Measurements from ENCODE around the gene INTS6.
"Not testable (repeated sequence)": the region's sequence is repeated elsewhere in the genome, so short reads cannot be mapped to it uniquely, and the experiment has no call there.

INTS6 gene

DNA sequence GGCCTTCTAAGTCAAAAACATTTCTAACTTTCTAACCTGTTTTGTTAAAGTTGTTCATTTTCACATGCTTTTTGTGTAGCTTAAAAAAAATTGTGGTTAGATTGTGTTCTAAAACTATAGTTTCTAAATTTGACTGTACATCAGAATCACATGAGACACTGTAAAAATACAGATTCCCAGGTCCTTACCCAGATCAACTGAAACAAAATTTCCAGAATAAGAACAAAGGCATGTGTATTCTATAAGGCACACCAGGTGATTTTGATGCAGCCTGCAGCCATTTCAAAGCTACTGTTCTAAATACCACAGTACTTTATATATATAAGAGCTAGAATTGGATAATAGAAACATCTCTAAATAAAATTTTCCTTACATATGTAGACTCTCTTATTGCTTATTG lies 29.1 kb downstream of the INTS6 start:
- H3K9me3 ChIP-seq (replicated peaks in 1 of 11), result peaks cover 0 to 11% (median 0%) of the 10 kb centered on the region in 11 experiments; a peak in 8 of 22 replicates
- peaks cover 5 to 63% (median 18%) of the 10 kb centered on the region in 10 experiments; a peak in 16 of 20 replicates for H3K4me1 ChIP-seq
- peaks cover 66 to 100% (median 84%) of the 10 kb centered on the region in 11 experiments for H3K36me3 ChIP-seq
- H4K20me1 ChIP-seq, result peaks cover 23 to 99% (median 89%) of the 10 kb centered on the region in 11 experiments; a peak in 21 of 22 replicates
- H3K27ac ChIP-seq, result no peak overlapping the region
- H3K27me3 ChIP-seq, result no peaks in the 10 kb centered on the region
- no peak overlapping the region for H3K4me2 ChIP-seq
- H3K9ac ChIP-seq, result no peak overlapping the region
- H3K4me3 ChIP-seq, result no peak overlapping the region
- TF ChIP-seq Cebpa-rat (IDR thresholded peaks at IDR 0.05), result no peak

DNA sequence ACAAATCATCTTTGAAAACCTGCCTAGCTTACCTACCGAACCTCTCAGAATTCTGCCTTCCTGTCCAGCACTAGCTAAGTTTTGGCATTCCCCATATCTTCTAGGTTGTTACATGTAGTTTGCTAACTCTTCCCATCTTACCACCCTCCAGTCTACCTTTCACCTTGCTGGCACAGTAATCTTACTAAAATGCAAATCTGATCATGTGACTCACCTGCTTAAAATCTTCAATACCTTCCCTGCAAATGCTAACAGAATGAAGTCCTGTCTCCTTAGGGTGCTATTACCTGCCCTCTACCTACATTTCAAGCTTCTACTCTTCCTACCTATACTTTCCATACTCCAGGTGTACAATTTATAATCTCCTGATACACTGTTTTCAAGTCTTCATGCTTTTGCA lies 30.4 kb downstream of the INTS6 start:
- Histone ChIP-seq H3K9ac (no peak overlapping the region), H4K20me1 (peaks cover 23 to 91% (median 80%) of the 10 kb centered on the region in 11 experiments; a peak in 21 of 22 replicates), H3K4me3 (no peak overlapping the region), H3K9me3 (replicated peaks in 1 of 11) (peaks cover 5 to 22% (median 7%) of the 10 kb centered on the region in 11 experiments; a peak in 20 of 22 replicates), H3K27me3 (no peaks in the 10 kb centered on the region), H3K36me3 (peaks cover 64 to 100% (median 84%) of the 10 kb centered on the region in 11 experiments), H3K27ac (no peak overlapping the region), H3K4me1 (peaks cover 5 to 67% (median 18%) of the 10 kb centered on the region in 10 experiments; a peak in 16 of 20 replicates), H3K4me2 (peak overlapping the region in 1 of 11 experiments; percentile 32; a peak in 1 of 22 replicates)
- no peak for TF ChIP-seq Cebpa-rat (IDR thresholded peaks at IDR 0.05)

DNA sequence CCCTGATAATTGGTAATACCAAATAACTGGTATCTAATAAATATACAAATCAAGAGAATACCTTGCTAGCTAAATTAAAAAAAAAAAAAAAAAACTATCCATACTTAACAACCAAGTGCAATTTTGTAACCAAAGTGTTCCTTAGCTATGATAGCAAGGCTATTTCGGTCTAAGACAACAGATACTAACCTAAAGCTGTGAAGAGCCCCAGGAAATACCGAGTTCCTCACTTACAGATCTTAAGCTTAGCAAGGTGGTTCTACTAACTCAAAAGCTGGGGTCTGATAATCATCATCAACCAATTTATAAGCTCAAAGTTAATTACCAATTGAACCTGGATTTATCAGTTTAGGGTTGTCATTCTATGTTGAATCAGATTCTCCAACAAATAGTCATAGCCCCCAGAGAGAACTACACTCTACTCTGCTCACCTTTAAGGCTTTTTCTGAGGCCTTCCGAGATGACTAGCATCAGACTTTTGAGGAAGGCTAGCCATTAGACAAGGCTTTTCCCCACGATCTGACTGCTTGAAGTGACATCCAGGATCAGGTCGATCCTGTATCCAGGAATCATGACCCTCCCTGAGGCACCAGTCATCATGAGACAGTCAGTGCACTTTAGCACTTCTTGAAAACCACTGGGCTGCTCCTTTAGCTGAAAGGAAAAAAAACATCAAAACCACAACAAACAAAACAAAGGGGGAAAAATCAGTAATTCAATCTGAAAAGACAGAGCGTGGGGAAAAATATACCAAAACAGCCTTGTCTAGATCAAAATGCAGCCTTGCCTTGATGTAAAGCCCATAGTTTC lies 31.9 kb downstream of the INTS6 start:
- Histone ChIP-seq H3K9ac (no peak overlapping the region), H4K20me1 (peaks cover 12 to 75% (median 64%) of the 10 kb centered on the region in 11 experiments; a peak in 20 of 22 replicates), H3K4me1 (peaks cover 5 to 71% (median 18%) of the 10 kb centered on the region in 10 experiments; a peak in 16 of 20 replicates), H3K27me3 (no peaks in the 10 kb centered on the region), H3K36me3 (peaks cover 73 to 100% (median 89%) of the 10 kb centered on the region in 11 experiments), H3K27ac (peak overlapping the region in 1 of 11 experiments; percentile 10; a peak in 1 of 22 replicates), H3K4me2 (peak overlapping the region in 2 of 11 experiments; percentile 13 to 31; a peak in 3 of 22 replicates), H3K4me3 (no peak overlapping the region), H3K9me3 (replicated peaks in 1 of 11) (peaks cover 21 to 38% (median 23%) of the 10 kb centered on the region in 11 experiments; a peak in 21 of 22 replicates)
- no peak for TF ChIP-seq Cebpa-rat (IDR thresholded peaks at IDR 0.05)

DNA sequence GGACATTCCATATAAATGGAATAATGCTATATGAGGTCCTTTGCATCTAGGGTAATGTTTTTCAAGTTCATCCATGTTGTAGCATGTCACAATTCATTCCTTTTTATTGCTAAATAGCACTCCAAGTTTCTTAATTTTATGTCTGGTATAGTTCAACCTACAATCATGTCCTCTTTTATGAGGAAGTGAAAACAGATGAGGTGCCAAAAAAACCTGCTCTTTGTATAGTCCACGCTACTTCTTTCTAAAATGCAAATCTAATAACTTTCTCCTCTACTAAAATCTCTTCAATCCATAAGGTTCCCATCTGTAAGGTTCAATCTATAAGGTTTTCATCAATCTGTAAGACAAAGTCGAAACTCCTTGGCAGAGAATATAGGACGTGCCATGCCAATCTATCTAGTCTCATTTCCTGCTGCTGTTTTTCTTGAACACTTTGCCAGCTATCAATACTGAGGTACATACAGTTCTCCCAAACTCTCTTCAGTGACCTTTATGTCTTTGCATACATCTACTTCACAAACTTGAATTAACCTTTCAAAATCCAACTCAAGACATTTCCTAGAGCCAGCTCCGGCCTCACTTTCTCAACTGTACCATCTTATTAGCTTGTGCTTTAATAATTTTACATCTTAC lies 33.7 kb downstream of the INTS6 start:
- peaks cover 3 to 67% (median 52%) of the 10 kb centered on the region in 11 experiments; a peak in 17 of 22 replicates for H4K20me1 ChIP-seq
- peak overlapping the region in 6 of 11 experiments; percentile 1 to 62 (median 39); a peak in 9 of 22 replicates for H3K4me2 ChIP-seq
- peaks cover 68 to 100% (median 88%) of the 10 kb centered on the region in 11 experiments for H3K36me3 ChIP-seq

DNA sequence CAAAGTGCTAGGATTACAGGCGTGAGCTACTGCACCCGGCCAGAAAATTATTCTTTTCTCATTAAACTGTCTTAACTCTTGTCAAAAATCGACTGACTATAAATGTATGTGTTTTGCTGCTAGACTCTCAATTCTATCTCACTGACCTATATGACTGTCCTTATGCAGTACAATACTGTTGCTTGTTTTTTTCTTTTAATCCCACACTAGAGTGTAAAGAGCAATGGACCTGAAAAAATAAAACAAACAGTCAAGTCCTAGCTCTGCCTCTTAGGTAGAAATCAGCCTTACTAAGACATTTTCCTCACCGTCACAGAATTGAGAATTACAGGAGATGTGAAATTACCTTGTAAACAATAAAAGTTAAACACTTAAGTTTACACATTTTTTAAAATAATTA lies 35.1 kb downstream of the INTS6 start:
- H3K9ac ChIP-seq, result no peak overlapping the region
- 0 out of 20 replicates have a peak overlapping the region, but pooled peaks of 1 of the 10 experiments have one; percentile 11 for H3K4me3 ChIP-seq
- no peak overlapping the region for H3K27ac ChIP-seq
- no peak for TF ChIP-seq Cebpa-rat (IDR thresholded peaks at IDR 0.05)
- H3K36me3 ChIP-seq, result peaks cover 71 to 100% (median 88%) of the 10 kb centered on the region in 11 experiments
- peaks cover 5 to 60% (median 19%) of the 10 kb centered on the region in 10 experiments; a peak in 16 of 20 replicates for H3K4me1 ChIP-seq
- no peaks in the 10 kb centered on the region for H3K27me3 ChIP-seq
- no peak overlapping the region for H3K4me2 ChIP-seq
- H3K9me3 ChIP-seq (replicated peaks in 1 of 11), result peaks cover 30 to 48% (median 32%) of the 10 kb centered on the region in 11 experiments
- H4K20me1 ChIP-seq, result peaks cover 5 to 67% (median 54%) of the 10 kb centered on the region in 11 experiments; a peak in 19 of 22 replicates

More for the DNA sequence above, 33.7 kb downstream of the INTS6 start:
- peak overlapping the region in 4 of 11 experiments; percentile 26 to 49 (median 40); a peak in 7 of 22 replicates for H3K27ac ChIP-seq
- no peak for TF ChIP-seq Cebpa-rat (IDR thresholded peaks at IDR 0.05)
- peaks cover 5 to 66% (median 18%) of the 10 kb centered on the region in 10 experiments; a peak in 16 of 20 replicates for H3K4me1 ChIP-seq
- peak overlapping the region in 1 of 11 experiments; percentile 26; a peak in 1 of 22 replicates for H3K9ac ChIP-seq
- H3K9me3 ChIP-seq (replicated peaks in 1 of 11), result peaks cover 30 to 48% (median 32%) of the 10 kb centered on the region in 11 experiments
- no peak overlapping the region for H3K4me3 ChIP-seq
- H3K27me3 ChIP-seq, result no peaks in the 10 kb centered on the region

DNA sequence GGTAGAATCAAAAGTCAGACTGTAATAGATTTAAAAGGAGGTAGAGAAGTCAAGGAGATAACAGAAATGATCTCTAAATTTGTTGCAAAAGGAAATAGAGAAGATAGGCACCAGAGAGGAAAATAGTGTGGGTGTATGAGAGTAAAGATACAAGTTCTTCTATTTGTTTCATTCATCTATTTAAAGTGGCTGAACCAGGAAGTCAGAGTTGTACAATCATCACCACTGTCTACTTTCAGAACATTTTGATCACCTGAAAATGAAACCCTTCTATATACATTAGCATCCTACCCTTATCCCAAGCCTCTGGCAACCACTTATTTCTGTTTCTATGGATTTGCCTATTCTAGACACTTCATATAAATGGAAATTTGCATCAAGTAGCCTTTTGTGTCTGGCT lies 36.7 kb downstream of the INTS6 start:
- no peak overlapping the region; a peak in 2 of 20 replicates for H3K4me3 ChIP-seq
- H3K9ac ChIP-seq, result no peak overlapping the region
- H4K20me1 ChIP-seq, result peaks cover 9 to 63% (median 52%) of the 10 kb centered on the region in 11 experiments; a peak in 19 of 22 replicates
- H3K4me2 ChIP-seq, result peak overlapping the region in 1 of 11 experiments; percentile 29; a peak in 3 of 22 replicates
- peaks cover 79 to 100% (median 91%) of the 10 kb centered on the region in 11 experiments for H3K36me3 ChIP-seq
- no peaks in the 10 kb centered on the region for H3K27me3 ChIP-seq
- TF ChIP-seq Cebpa-rat (IDR thresholded peaks at IDR 0.05), result no peak
- H3K27ac ChIP-seq, result no peak overlapping the region
- peaks cover 0 to 44% (median 10%) of the 10 kb centered on the region in 10 experiments; a peak in 14 of 20 replicates for H3K4me1 ChIP-seq
- H3K9me3 ChIP-seq (replicated peaks in 1 of 11), result peaks cover 30 to 46% (median 32%) of the 10 kb centered on the region in 11 experiments

DNA sequence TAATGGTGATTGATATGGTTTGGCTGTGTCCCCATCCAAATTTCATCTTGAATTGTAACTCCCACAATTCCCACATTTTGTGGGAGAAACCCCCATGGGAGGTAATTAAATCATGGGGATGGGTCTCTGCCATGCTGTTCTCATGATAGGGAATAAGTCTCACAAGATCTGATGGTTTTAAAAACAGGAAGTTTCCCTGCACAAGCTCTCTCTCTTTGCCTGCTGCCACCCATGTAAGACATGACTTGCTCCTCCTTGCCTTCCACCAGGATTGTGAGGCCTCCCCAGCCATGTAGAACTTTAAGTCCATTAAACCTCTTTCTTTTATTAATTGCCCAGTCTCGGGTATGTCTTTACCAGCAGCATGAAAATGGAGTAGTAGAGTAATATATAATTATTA lies 37.5 kb downstream of the INTS6 start:
- H3K4me2 ChIP-seq, H3K4me3 ChIP-seq, H3K9ac ChIP-seq, H3K27ac ChIP-seq, H3K27me3 ChIP-seq: not testable (repeated sequence)
- peaks cover 7 to 60% (median 44%) of the 10 kb centered on the region in 11 experiments; a peak in 19 of 22 replicates for H4K20me1 ChIP-seq
- H3K36me3 ChIP-seq, result peaks cover 78 to 100% (median 90%) of the 10 kb centered on the region in 11 experiments
- H3K4me1 ChIP-seq, result peaks cover 0 to 37% (median 9%) of the 10 kb centered on the region in 10 experiments; a peak in 14 of 20 replicates
- peaks cover 30 to 43% (median 32%) of the 10 kb centered on the region in 11 experiments for H3K9me3 ChIP-seq (replicated peaks in 1 of 11)

DNA sequence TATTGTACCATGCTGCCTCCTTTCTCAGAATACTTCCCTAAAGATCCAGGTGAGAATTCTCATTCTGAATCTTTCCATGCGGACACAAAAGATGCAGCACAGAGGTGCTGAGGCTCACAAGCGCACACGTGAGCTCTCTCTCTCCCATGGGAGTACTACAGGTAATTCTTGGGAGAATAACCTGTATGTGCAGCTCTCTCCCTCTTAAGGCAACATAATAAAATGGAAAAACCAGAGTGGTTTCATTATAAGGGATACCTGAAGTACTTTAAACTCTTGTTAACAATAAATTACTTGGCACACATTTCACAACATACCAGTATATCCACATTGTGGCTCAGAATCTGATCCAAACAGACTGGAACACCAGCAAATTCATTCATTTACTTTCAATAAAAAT lies 40.4 kb downstream of the INTS6 start:
- Histone ChIP-seq H3K4me3 (no peak overlapping the region), H3K36me3 (peaks cover 66 to 100% (median 83%) of the 10 kb centered on the region in 11 experiments), H3K4me1 (peaks cover 0 to 22% (median 3%) of the 10 kb centered on the region in 10 experiments; a peak in 8 of 20 replicates), H3K4me2 (no peak overlapping the region), H3K27me3 (no peaks in the 10 kb centered on the region), H3K9ac (no peak overlapping the region), H3K27ac (no peak overlapping the region), H4K20me1 (peaks cover 7 to 64% (median 40%) of the 10 kb centered on the region in 11 experiments; a peak in 19 of 22 replicates), H3K9me3 (replicated peaks in 1 of 11) (peaks cover 24 to 26% (median 25%) of the 10 kb centered on the region in 11 experiments)
- TF ChIP-seq Cebpa-rat (IDR thresholded peaks at IDR 0.05), result no peak

All from BLaER1 treated with 17β-estradiol and CSF1 and Interleukin-3, amounts not matched to agents 10 nM and 100 nM (cell line).